Fibroblast of skin of scalp (primary cell): ENCODE measurements around the gene FNBP1.

Source experiments
- DNase-seq: peaks from one replicate; pipeline ENCODE4 v3.0.0-alpha.2; 2013

The FNBP1 gene

GRCh38 chr9:129850821-129851550 lies 192.0 kb downstream of the FNBP1 start:
- peak; percentile 37 for DNase-seq

- DNase-seq, result no peak
These were observed 193.1 kb downstream of the FNBP1 start for GRCh38 chr9:129849901-129850300.

- no peak for DNase-seq
These were observed 194.1 kb downstream of the FNBP1 start for GRCh38 chr9:129848712-129849441.

GRCh38 chr9:129845373-129845772 lies 197.6 kb downstream of the FNBP1 start:
- no peak for DNase-seq

GRCh38 chr9:129841071-129841470 lies 201.9 kb downstream of the FNBP1 start:
- no peak for DNase-seq

GRCh38 chr9:129840034-129840433 lies 203.0 kb downstream of the FNBP1 start:
- no peak for DNase-seq

GRCh38 chr9:129839324-129840023 lies 203.5 kb downstream of the FNBP1 start:
- no peak for DNase-seq

GRCh38 chr9:129838707-129839259 lies 204.2 kb downstream of the FNBP1 start:
- DNase-seq, result peak; percentile 59
